IPS DF 19.7 (cell line): Measurements from ENCODE around the gene PANK4.

Experiments
- DNase-seq: peaks from one replicate; pipeline ENCODE4 v3.0.0-alpha.2; 2013; ENCODE audit warnings: low read depth, low spot score

PANK4 gene

DNA sequence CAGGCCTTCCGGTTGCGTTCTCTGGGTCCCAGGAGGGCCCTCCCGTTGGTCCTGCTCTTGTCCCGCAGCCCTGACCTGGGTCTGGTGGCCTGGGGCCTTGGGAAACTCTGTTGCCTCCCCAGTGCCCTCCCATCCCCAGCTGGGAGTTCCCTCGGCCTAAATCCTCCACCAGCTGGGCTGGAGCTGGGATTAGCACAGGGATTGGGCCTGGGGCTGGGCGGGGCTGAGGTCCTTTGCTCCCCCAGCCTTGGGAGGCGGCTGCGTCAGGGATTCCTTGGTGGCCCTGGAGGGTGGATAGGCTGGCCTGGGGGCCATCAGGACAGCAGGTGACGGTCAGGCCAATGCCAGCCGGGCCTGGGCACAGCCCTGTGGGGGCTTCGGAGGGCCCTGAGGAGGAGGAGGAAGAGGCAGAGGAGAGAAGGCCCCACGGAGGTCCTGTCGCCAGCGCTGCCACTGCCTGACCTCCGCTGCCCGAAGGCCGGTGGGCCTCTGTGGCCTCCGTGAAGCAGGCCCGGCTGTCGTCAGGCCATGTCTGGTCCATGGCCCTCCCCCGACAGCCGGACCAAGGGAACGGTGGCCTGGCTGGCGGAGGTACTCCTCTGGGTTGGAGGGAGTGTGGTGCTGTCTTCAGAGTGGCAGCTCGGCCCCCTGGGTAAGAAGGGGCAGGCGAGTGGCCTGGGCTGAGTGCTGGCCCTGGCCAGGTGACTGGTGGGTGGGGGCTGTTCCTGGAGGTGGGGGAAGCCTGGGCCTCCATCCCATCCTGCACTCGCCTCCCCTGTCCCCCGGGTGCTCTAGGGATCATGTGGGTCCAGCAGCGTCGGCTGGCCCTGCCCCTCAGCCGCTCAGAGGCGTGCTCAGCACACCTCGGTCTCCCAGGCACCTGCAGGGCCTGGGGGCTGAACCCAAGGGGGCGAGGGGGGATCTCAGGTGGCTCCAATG, 50.1 kb downstream of the PANK4 start, which contains the start of gene PLCH2:
PLCH2 (plus strand) TSS at position 229 of the 939 bp plus-strand sequence; CDS start at position 529, 300 bp downstream.
- DNase-seq, result no peak

DNA sequence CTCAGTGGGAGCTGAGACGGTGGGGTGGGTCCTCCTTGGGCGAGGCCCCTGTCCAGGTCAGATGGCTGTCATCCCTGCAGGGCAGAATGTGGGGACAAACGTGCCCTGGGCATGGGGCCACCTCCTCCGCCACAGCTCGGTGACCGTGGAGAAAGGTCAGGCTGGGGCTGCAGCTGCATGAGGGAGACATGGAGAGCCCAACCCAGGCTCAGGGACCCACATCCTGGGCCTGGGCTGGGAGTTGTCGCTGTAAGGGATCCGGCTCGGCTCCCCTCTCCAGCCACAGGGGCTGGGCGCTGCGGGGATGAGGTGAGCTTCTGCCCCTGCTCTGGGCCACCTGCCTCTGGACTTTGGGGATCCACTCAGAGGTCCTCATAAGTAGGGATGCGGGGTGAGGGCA, 50.8 kb downstream of the PANK4 start:
- no peak for DNase-seq

- no peak for DNase-seq
Observed at GRCh38 chr1:2474933-2475371, 51.4 kb downstream of the PANK4 start.

DNA sequence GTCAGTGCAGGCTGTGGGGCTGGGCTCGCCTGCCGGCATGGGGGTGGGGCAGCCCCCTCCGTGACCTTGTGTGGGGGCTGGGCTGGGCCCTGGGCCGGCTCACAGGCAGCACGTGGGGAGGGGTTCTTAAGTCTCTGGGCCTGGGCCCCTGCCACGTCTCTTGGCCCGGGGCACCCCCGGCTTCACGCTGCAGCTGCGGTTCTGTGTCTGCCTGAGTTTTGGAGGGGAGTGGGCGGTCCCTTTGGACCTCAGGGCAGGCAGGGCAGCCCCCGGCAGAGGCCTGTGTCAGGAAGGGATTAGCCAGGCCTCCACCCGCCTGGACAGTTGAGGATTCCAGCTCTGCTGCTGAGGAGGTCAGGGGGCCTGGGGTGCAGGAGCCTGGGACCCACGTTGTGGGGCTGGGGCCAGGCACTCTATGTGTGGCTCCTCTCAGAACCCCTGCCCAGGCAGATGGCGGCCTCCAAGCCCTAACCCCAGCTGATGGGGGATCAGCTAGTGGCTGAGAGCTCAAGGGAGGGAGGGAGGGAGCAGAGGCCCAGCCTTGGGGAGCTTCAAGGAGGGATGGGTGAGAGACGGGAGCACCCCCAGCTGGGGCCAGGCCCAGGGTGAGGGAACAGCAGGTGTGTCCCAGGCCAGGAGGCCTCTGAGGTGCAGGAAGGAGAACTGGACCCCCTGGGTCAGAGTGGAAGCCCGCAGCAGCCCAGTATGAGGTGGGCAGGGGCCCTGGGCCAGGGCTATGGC, 52.1 kb downstream of the PANK4 start:
- no peak for DNase-seq

DNA sequence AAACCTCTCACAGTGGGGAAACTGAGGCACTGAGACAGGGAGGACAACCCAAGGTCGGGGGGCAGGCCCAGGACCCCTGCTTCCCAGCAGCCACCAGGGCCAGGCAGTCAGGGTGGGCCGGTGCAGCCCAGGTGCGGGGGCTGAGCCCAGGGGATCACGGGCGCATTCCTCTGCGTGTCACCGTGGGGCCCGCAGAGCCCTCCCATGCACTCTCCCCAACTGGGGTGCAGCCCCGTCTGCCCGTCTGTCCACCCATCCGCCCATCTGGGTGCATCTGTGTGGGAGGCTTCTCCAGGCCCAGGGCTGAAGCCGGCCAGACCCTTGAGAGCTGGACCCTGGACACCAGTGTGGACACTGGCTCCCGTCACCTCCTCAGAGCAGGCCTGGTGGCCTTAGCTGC, 53.2 kb downstream of the PANK4 start:
- DNase-seq, result no peak

GRCh38 chr1:2472561-2473177, 53.7 kb downstream of the PANK4 start:
- no peak for DNase-seq

GRCh38 chr1:2472109-2472508, 54.3 kb downstream of the PANK4 start:
- no peak for DNase-seq

DNA sequence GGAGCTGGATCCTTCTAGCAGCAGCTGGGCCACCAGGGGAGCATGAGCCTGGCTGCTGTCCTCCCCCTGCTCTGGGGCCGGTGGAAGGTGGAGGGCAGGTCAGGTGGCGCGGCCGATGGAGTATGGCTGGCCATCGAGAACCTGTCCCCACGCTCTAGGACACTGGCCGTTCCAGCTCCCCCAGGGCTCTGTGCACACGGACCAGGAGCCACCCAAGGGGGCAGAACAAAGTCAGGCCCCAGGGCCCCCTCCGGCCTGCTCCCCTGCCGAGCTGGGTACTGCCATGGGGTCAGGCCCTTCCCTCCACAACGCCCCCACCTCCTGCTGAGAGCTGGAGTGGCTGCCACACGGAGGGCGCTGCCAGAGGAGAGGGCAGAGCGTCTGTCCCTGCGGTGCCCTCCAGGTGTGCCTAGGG, 54.8 kb downstream of the PANK4 start:
- DNase-seq, result no peak

GRCh38 chr1:2471159-2471471, 55.3 kb downstream of the PANK4 start:
- DNase-seq, result no peak

GRCh38 chr1:2470290-2471158, 55.9 kb downstream of the PANK4 start:
- DNase-seq, result no peak

- no peak for DNase-seq
Observed at GRCh38 chr1:2469103-2469940, 57.1 kb downstream of the PANK4 start.

DNA sequence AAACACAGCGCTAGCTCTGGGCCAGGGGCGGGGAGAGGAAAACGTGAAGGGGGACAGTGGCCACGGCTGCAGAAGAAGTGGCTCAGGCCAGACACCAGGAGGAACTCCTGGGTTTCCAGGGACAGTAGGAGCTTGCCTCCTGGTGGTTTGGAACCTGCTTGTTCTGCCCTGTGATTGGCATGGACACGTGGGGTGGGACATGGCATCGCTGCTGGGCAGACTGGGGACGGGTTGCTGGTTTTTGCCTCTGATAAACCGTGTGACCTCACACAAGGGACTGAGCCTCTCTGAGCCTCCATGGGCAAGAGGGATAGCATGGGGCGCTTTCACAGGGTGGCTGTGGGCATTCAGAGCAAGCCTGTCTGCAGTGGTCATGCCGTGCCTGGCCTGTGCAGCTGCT, 57.9 kb downstream of the PANK4 start:
- DNase-seq, result no peak

DNA sequence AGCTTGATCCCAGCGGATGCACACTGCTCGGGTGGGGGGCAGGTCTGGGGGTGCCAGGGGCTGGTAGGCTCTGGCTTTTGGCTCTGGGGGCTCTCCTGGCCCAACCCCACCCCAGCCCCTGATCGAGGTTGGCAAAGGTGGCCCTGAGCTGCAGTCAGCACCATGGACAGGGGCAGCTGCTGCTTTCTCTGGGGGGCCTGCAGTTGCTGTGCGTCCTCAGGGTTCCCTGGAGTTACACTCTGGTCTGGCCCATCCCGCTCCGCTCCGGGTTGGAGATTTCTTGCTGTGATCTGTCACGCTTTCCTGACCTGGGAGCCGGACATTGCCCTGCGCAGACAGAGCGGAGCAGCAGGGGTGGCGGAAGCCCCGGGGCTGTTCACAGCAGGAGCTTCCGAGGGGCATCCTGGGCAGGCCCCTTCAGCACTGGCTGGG, 58.3 kb downstream of the PANK4 start:
- no peak for DNase-seq

DNA sequence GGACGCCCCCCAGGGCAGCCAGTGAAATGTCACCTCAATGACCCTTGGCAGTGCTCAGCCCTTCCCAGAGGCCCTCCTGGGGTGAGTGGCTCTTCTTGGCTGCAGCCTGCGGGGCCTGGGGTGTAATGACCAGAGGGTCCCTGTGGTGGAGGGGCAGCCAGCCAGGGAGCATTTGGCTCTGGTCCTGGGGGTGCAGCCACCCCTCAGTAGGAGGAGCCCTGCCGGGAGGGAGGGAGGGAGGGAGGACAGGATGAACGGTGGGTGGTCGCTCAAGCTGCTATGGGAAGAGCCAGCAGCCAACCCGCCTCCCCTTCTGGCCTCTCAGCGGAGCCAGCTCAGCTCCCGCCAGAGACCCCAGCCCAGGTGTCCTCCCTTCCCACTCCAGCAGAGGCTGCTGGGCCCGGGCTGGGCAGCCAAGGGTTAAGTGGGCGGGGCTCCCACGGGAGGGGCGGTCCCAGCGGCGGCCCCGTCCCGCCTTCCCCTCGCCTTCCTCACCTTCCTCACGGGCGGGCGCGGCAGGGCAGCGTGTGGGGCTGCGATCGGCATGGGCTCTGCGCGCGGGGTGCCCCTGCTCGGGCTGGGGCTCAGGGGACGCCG, 59.3 kb downstream of the PANK4 start:
- DNase-seq, result no peak

DNA sequence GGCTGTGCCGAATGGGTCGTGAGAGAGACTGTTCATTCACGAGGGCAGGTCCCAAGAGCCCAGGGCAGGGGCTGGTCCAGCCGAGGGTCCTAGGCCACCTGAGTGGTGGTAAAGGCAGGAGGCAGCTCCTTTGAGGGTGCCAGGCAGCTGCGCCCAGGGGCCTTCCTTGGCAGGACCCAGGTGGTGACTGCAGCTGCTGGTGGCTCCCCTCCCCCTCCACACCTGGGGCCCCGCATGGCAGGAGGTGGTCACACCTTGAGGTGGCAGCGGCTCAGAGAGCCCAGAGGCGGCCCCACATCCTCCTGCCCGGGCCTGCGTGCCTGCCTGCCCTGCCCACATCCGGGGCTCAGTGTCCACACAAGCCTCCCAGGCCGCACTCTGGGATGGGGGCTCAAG, 60.1 kb downstream of the PANK4 start:
- no peak for DNase-seq

DNA sequence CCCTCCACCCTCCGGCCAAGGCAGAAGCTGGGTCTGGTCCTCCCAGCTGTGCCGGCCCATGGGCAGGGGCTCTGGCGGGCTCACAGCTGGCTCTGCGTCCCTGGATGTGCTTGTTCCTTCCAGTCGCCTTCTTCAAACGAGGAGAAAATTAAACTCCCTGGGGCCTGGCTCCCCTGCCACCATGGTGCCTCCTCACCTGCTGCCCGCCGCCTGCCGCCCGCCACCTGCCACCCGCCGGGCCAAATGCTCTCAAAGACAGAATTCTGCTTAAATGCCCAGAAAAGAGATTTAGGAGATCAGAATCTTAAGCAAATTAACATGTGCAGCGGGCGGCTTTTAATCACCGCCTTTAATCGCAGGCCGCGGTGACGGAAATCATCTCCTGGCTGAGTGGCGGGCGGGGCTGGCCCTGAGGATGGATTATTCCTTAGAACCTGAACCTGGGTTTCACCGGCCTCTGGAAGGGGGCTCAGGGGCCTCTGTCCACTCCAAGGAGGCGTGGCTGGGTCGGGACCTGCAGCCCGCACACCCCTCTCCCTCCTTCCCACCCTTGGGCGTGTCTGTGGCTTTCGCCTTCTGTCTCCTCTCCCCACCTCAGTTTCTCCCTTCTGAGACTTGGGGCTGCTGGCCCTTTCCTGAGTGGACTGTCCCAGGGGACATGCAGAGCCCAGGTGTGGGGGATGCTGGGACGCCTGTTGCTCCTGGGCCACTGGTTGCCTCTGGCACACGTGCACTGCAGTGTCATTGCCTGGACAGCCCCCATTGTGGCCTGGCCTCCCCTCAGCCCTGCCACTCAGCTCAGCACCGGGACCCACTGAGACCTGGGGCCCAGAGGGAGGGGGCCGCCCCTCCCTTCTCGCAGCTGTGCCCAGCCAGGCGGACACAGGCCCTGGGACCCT, 60.8 kb downstream of the PANK4 start:
- DNase-seq, result no peak

DNA sequence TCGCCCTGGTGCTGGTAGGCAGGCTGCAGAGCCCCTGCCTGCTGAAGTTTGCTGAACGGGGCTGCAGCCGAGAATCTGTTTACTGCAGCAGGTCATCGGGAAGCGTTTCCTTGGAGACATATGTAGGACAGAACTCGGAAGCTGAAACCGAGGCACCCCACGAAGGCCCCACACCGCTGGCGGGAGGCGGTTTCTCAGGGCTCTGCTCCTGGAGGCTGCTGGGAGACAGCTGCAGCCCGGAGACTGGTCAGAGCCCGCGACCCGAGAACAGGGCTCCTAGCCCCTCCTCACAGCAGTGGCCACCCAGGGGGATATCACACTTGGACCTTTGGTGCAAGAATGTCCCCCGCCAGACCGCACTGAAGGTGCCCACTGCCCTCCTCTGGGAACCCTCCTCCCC, 63.0 kb downstream of the PANK4 start:
- DNase-seq, result no peak

- DNase-seq, result no peak
Observed at GRCh38 chr1:2462819-2463218, 63.6 kb downstream of the PANK4 start.
